ENCODE measurements around the gene RANGAP1. TPM values are rescaled to one million over a fixed set of nuclear protein-coding genes. Genes with fewer than 3 reads are reported as not detected.

Gene RANGAP1
- total and polyA plus RNA-seq, 2 of the 13 experiments (the other 11 are each of a cell fraction or from before 2014, with no cell fraction given): 51.8 to 83.9 TPM

GRCh38 chr22:41204992-41205900 lies 80.7 kb downstream of the RANGAP1 start, which contains the start of gene L3MBTL2 (continued):
- TF ChIP-seq PAXIP1 (CRISPR knock-in tag; conservative IDR thresholded peaks at IDR 0.05): 0 out of 2 replicates have a peak, but pooled peaks have one; percentile 24
- TF ChIP-seq, protein P1, sequence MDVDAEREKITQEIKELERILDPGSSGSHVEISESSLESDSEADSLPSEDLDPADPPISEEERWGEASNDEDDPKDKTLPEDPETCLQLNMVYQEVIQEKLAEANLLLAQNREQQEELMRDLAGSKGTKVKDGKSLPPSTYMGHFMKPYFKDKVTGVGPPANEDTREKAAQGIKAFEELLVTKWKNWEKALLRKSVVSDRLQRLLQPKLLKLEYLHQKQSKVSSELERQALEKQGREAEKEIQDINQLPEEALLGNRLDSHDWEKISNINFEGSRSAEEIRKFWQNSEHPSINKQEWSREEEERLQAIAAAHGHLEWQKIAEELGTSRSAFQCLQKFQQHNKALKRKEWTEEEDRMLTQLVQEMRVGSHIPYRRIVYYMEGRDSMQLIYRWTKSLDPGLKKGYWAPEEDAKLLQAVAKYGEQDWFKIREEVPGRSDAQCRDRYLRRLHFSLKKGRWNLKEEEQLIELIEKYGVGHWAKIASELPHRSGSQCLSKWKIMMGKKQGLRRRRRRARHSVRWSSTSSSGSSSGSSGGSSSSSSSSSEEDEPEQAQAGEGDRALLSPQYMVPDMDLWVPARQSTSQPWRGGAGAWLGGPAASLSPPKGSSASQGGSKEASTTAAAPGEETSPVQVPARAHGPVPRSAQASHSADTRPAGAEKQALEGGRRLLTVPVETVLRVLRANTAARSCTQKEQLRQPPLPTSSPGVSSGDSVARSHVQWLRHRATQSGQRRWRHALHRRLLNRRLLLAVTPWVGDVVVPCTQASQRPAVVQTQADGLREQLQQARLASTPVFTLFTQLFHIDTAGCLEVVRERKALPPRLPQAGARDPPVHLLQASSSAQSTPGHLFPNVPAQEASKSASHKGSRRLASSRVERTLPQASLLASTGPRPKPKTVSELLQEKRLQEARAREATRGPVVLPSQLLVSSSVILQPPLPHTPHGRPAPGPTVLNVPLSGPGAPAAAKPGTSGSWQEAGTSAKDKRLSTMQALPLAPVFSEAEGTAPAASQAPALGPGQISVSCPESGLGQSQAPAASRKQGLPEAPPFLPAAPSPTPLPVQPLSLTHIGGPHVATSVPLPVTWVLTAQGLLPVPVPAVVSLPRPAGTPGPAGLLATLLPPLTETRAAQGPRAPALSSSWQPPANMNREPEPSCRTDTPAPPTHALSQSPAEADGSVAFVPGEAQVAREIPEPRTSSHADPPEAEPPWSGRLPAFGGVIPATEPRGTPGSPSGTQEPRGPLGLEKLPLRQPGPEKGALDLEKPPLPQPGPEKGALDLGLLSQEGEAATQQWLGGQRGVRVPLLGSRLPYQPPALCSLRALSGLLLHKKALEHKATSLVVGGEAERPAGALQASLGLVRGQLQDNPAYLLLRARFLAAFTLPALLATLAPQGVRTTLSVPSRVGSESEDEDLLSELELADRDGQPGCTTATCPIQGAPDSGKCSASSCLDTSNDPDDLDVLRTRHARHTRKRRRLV (CRISPR knock-in tag; IDR thresholded peaks at IDR 0.05): no peak
- TF ChIP-seq DNMT1 (CRISPR knock-in tag; IDR thresholded peaks at IDR 0.05): no peak
- peak; percentile 78 for TF ChIP-seq NR2C2 (CRISPR knock-in tag; IDR thresholded peaks at IDR 0.05; ENCODE audit: borderline replicate concordance)
- no peak for TF ChIP-seq LBX2 (CRISPR knock-in tag; IDR thresholded peaks at IDR 0.05; ENCODE audit: borderline replicate concordance)
- TF ChIP-seq RFXAP (CRISPR knock-in tag; IDR thresholded peaks at IDR 0.05; ENCODE audit: borderline replicate concordance): peak; percentile 93
- peak; percentile 93 for TF ChIP-seq TAF1 (CRISPR knock-in tag; IDR thresholded peaks at IDR 0.05)
- peak; percentile 32; the same call in 1 of the 2 replicates for TF ChIP-seq ZNF678 (CRISPR knock-in tag; IDR thresholded peaks at IDR 0.05)
- no peak; the same call in none of the 2 replicates for TF ChIP-seq RXRB (CRISPR knock-in tag; IDR thresholded peaks at IDR 0.05; ENCODE audit: borderline replicate concordance)
- peak; percentile 72; the same call in 1 of the 2 replicates for TF ChIP-seq FOXK1 (CRISPR knock-in tag; IDR thresholded peaks at IDR 0.05; ENCODE audit: borderline replicate concordance, low read depth)
- TF ChIP-seq, protein P2, sequence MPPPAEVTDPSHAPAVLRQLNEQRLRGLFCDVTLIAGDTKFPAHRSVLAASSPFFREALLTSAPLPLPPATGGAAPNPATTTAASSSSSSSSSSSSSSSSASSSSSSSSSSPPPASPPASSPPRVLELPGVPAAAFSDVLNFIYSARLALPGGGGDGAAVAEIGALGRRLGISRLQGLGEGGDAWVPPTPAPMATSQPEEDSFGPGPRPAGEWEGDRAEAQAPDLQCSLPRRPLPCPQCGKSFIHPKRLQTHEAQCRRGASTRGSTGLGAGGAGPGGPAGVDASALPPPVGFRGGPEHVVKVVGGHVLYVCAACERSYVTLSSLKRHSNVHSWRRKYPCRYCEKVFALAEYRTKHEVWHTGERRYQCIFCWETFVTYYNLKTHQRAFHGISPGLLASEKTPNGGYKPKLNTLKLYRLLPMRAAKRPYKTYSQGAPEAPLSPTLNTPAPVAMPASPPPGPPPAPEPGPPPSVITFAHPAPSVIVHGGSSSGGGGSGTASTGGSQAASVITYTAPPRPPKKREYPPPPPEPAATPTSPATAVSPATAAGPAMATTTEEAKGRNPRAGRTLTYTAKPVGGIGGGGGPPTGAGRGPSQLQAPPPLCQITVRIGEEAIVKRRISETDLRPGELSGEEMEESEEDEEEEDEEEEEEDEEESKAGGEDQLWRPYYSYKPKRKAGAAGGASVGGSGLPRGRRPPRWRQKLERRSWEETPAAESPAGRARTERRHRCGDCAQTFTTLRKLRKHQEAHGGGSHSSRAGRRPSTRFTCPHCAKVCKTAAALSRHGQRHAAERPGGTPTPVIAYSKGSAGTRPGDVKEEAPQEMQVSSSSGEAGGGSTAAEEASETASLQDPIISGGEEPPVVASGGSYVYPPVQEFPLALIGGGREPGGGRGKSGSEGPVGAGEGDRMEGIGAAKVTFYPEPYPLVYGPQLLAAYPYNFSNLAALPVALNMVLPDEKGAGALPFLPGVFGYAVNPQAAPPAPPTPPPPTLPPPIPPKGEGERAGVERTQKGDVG (CRISPR knock-in tag; IDR thresholded peaks at IDR 0.05; ENCODE audit: borderline replicate concordance): peak; percentile 70; the same call in 1 of the 2 replicates
- TF ChIP-seq ZBTB37 (CRISPR knock-in tag; IDR thresholded peaks at IDR 0.05): no peak
- no peak for TF ChIP-seq ZKSCAN1 (IDR thresholded peaks at IDR 0.05; ENCODE audit: low read length)
